Heart left ventricle (tissue), 16 donors: ENCODE data around the gene GDF2. TPM values are rescaled to one million over a fixed set of nuclear protein-coding genes. Genes with fewer than 3 reads are reported as not detected.

ENCODE experiments used
- ATAC-seq, 4 donors: fragments of 200-7000 bp; cut with Tn5 transposase; one replicate each; pipeline ENCODE4 v1.9.1; 2020 to 2022; ENCODE audit warnings: moderate library complexity in 4 of 4, mild to moderate bottlenecking in 3 of 4, moderate number of reproducible peaks in 1 of 4
- DNase-seq, 5 donors: peaks; one replicate each; pipeline ENCODE4 v3.0.0-alpha.2; 2020
- H3K27ac ChIP-seq, 12 donors: fragments of 200-600 bp; sonication (generic) in 4 of 12; one replicate each; pipeline versions ENCODE4 v1.5.0 to v1.8.0; 2016 to 2022; ENCODE audit warnings: mild to moderate bottlenecking in 2 of 12
- H3K27me3 ChIP-seq, 9 donors: fragments of 200-600 bp; sonication (generic) in 2 of 9; one replicate each; pipeline versions ENCODE4 v1.5.1 to v1.8.0; 2016 to 2022; ENCODE audit warnings: mild to moderate bottlenecking in 3 of 9
- H3K36me3 ChIP-seq, 9 donors: fragments of 200-600 bp; sonication (generic) in 2 of 9; one replicate each; pipeline versions ENCODE4 v1.5.0 to v1.8.0; 2018 to 2022; ENCODE audit warnings: mild to moderate bottlenecking in 2 of 9
- H3K4me1 ChIP-seq, 12 donors: fragments of 200-600 bp; sonication (generic) in 4 of 12; one replicate each; pipeline versions ENCODE4 v1.5.0 to v1.8.0; 2016 to 2022; ENCODE audit warnings: mild to moderate bottlenecking in 3 of 12
- H3K4me3 ChIP-seq, 12 donors: fragments of 200-600 bp; sonication (generic) in 4 of 12; one replicate each; pipeline versions ENCODE4 v1.5.0 to v1.8.0; 2017 to 2022; ENCODE audit warnings: mild to moderate bottlenecking in 9 of 12, moderate library complexity in 4 of 12
- H3K9me3 ChIP-seq, 12 donors: fragments of 200-600 bp; sonication (generic) in 4 of 12; one replicate each; pipeline versions ENCODE4 v1.5.0 to v1.8.0; 2016 to 2022; ENCODE audit warnings: mild to moderate bottlenecking in 1 of 12
- CTCF ChIP-seq, 12 donors: fragments of 200-600 bp; sonication (generic) in 4 of 12; IDR thresholded peaks; one replicate each; pipeline versions ENCODE4 v1.5.0 to v1.8.0; 2018 to 2022; ENCODE audit warnings: antibody characterized with exemption in 12 of 12, mild to moderate bottlenecking in 5 of 12
- POLR2A ChIP-seq, 2 donors: fragments of 450-650 bp; IDR thresholded peaks; one replicate each; pipeline ENCODE4 v1.6.1; 2017; ENCODE audit warnings: antibody characterized with exemption in 2 of 2, mild to moderate bottlenecking in 2 of 2, moderate library complexity in 2 of 2
- WGBS, 4 donors: extraction: QIAGEN DNeasy Blood & Tissue Kit in 2 of 4; methylation state at CpG; one replicate each; pipeline versions ENCODE4 v1.1.5 to v1.1.7; 2013 to 2018; 5-methylcytosine and 5-hydroxymethylcytosine counted together
- intact Hi-C, 10 donors: fragments of 100-400 bp; cut with DNase I; formaldehyde crosslinking; loops; one replicate each; pipeline versions ENCODE4 v1.11.1 to v1.14.2; 2022
- polyA plus RNA-seq, 2 donors: library from polyadenylated mRNA; stranded (reverse); fragments of 200-250 nt; gene quantifications; one replicate each; pipeline ENCODE4 v1.2.3, GENCODE V29; 2013
- total RNA-seq, 9 donors: library from RNA; depleted of rRNA in 2 of 9; stranded (reverse); fragments of >200 nt in 2 of 9; fragmentation: NEBNext Ultra II Directional in 3 of 9; extraction: Animal tissue kit (Norgen Biotek cat#: 25700) in 3 of 9; gene quantifications; one replicate each; pipeline versions ENCODE4 v1.1.0 to v1.2.4, GENCODE V29; 2016 to 2023
- donor health status: ischemic (EF 13 %, LVEDD 7.1; RV severe dilation, severe dysfunction).
- donor health status: healthy with polysubstance abuse.
- donor health status: DM: no; HTN: yes; CAD: no.
- donor health status: DM: no; HTN: no; CAD: no.
- donor health status: ischemic (EF 25% LVEDD 6.9; RV normal size, moderate dysfunction).
- donor health status: ischemic (EF 25% LVEDD 5.7; RV mildly dilated, moderate dysfunction).
- donor health status: healthy.
- donor health status: DM: yes; HTN: yes; CAD: no.
- donor health status: ischemic (EF 35%, LVEDD 5.7; RV mildly dilated, moderate dysfunction).
- donor health status: nonischemic (EF 11% LVEDD 7.7; RV severe dilation, severe dysfunction).
- donor health status: DM: yes; HTN: yes; CAD: no.
- donor health status: PGD.
- donor health status: ischemic (EF 29% LVEDD 5.4; RV normal size, mild dysfunction).
- donor health status: nonischemic (EF 23%, LVEDD 6.1; RV moderate dilation, normal function).

The GDF2 gene
- total and polyA plus RNA-seq, 11 donors: not detected

DNA sequence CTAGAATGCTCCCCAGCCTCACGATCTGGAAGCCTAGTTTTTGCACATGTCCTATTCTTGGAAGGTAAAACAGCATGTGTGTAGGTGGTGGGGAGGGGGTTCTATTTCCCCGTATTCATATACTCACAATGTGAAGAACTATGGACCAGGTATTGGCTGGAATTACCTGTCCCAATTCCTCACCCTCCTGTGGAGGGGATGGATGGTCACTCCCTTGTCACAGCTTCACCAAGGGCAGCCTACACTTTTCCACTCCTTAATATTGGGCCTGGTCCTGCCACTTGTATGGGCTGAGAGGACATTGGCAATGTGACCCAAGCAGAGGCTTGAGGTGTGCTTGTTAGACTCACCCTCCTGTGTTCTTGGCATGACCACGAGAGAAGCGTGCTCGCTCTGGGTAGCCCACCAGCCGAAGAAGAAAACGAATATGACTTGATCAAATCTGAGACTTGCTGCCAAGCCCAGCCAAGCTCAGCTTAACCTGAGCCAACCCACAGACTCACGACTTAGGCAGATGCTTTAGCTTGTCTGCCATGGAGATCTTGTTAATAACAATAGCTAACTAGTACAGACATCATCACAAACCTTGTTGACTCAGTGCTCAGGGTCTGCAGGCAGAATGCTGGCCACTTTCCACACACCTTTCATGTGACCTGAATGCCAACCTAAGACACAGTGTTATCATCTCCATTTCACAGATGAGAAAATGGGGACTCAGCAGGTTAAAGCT lies 44.6 kb downstream of the GDF2 start:
- ATAC-seq (no peak), DNase-seq (no peak)
- Histone ChIP-seq H3K4me3 (no peak overlapping the region), H3K4me1 (no peaks in the 10 kb centered on the region), H3K27me3 (no peaks in the 10 kb centered on the region), H3K27ac (no peak overlapping the region), H3K36me3 (no peaks in the 10 kb centered on the region), H3K9me3 (no peaks in the 10 kb centered on the region)
- intact Hi-C loops: loop anchor here in 1 of 10 donors (10.0 kb wide), 1 partner anchor 88 kb away; no protein-coding TSS in a partner anchor
- TF ChIP-seq POLR2A (IDR thresholded peaks at IDR 0.05) (no peak), CTCF (IDR thresholded peaks at IDR 0.05) (no peak)
- WGBS, 4 donors: 87 to 90% (median 89%) methylated on average over 8 of the region's 8 CpGs

DNA sequence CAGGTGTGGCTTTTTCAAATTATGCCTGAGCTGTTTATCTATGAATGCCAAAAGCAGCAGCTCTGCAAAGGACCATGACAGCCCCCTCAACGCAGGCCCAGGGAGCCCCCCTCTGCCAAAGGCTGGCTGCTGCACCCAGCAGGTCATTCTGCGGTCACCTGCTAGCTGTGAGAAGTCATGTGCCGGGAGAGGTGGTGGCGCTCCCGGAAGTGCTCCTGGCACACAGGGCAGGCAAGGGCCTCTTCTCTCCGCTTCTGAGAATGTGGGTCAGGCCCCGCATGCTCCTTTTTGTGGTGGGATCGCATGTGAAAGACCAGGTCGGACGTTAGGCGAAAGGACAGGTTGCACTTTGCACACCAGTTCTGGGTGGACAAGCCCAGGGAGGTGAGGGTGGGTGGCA lies 45.4 kb downstream of the GDF2 start:
- intact Hi-C loops: loop anchor here in 1 of 10 donors (10.0 kb wide), 1 partner anchor 87 kb away; no protein-coding TSS in a partner anchor
- H3K27me3 ChIP-seq: no peaks in the 10 kb centered on the region
- no peak overlapping the region for H3K4me3 ChIP-seq
- DNase-seq: no peak
- 77 to 86% (median 81%) methylated on average over 11 of the region's 11 CpGs for WGBS, 4 donors
- no peak for ATAC-seq
- TF ChIP-seq POLR2A (IDR thresholded peaks at IDR 0.05) (no peak), CTCF (IDR thresholded peaks at IDR 0.05) (no peak)
- H3K36me3 ChIP-seq: no peaks in the 10 kb centered on the region
- H3K9me3 ChIP-seq: no peaks in the 10 kb centered on the region
- no peaks in the 10 kb centered on the region for H3K4me1 ChIP-seq
- no peak overlapping the region for H3K27ac ChIP-seq

DNA sequence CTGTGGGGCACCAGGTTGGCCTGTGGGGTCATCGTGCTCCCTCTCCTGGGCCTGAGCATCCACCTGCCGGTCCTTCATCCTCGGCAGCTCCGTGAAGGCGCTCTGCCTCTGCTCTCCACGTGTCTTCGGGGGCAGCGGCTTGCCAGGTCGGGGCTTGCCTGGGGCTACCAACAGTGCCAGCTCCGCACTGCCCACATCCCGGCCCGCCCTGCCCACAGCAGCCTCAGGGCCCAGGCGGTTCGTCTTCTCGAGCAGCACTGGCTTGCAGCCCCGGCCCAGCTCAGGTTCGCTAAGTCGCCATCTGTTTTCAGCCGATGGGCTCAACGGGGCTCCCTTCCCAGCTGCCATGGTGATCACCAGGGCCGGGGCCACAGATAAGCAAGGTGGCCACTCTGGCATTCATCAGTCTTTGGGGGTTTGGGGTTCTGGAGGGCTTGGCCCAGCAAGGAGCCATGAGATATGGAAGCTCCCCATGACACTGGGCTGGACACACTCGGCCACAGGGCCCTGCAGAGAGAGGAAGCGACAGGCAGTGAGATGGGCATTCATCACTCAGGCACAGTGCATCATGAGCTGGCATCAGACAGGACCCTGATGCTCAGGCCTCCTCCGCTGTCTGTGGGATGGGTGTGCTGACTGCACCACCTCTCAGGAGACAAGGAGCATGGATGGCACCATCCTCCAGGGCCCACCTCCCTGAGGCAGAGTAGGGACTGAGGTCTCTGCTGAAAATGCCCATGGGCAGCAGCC lies 46.4 kb downstream of the GDF2 start:
- ATAC-seq (no peak), DNase-seq (peak in 1 of 5 donors; percentile 10)
- no peak for TF ChIP-seq POLR2A (IDR thresholded peaks at IDR 0.05)
- TF ChIP-seq CTCF (IDR thresholded peaks at IDR 0.05): no peak
- Histone ChIP-seq H3K27me3 (no peaks in the 10 kb centered on the region), H3K27ac (no peak overlapping the region), H3K9me3 (no peaks in the 10 kb centered on the region), H3K4me3 (no peak overlapping the region), H3K4me1 (no peaks in the 10 kb centered on the region), H3K36me3 (no peaks in the 10 kb centered on the region)
- 93 to 95% (median 95%) methylated on average over 8 to 24 of the region's 24 CpGs for whole genome bisulfite sequencing, 4 donors
- intact Hi-C loops: loop anchor here in 1 of 10 donors (10.0 kb wide), 1 partner anchor 86 kb away; no protein-coding TSS in a partner anchor

DNA sequence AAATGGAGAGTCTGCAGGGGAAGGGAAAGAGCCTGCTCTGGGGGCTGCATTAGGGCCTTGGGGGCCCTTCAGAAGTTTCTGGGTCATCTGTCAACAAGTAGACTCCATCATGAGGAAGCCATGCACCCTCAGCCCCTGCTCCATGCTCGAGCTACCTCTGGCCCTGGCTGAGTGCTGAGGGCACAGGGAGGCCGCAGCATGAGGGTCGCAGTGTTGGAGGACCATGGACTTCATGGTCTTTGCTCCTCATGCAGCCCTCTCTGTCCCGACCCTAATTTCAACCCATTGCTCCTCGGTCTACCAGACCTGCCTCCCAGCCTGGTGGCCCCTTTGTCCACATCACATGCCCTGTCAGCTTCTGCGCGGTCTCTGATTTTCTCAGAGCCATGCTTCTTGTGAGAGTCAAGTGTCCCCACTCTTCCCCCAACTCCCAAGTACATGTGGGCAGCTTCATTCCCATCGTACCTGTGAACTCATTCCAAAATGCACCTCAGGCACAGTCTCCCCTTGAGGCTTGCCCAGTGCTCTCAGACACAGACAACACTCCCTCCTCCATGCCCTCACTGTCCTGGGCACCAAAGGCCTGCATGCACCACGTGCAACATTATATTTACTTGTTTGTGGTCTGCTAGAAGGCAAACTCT lies 47.1 kb downstream of the GDF2 start:
- DNase-seq (peak in 1 of 5 donors; percentile 10), ATAC-seq (no peak)
- Histone ChIP-seq H3K9me3 (no peaks in the 10 kb centered on the region), H3K4me1 (peaks cover 0 to 2% (median 0%) of the 10 kb centered on the region in 12 donors), H3K36me3 (no peaks in the 10 kb centered on the region), H3K27ac (no peak overlapping the region), H3K27me3 (no peaks in the 10 kb centered on the region), H3K4me3 (no peak overlapping the region)
- no peak for TF ChIP-seq CTCF (IDR thresholded peaks at IDR 0.05)
- no peak for TF ChIP-seq POLR2A (IDR thresholded peaks at IDR 0.05)
- WGBS, 4 donors: 73 to 82% (median 76%) methylated on average over 8 to 9 of the region's 9 CpGs
- intact Hi-C loops: loop anchor here in 1 of 10 donors (10.0 kb wide), 1 partner anchor 85 kb away; no protein-coding TSS in a partner anchor
